Adipose tissue (tissue), 3 donors: Measurements from ENCODE around the gene LAPTM5. TPM values are rescaled to one million over a fixed set of nuclear protein-coding genes. Genes with fewer than 3 reads are reported as not detected.
A peak's percentile ranks its signal among the peaks of the same experiment; 100 is the strongest.

Source experiments
- H3K27ac ChIP-seq: one replicate; pipeline ENCODE4 v1.5.1; 2013; ENCODE audit warnings: low read depth, low read length
- WGBS, 3 donors: extraction: QIAGEN DNeasy Blood & Tissue Kit; methylation state at CpG; one replicate each; pipeline ENCODE4 v1.1.7; 2013; 5-methylcytosine and 5-hydroxymethylcytosine counted together
- polyA plus RNA-seq, 3 donors: library from polyadenylated mRNA; stranded (reverse); fragments of 200-250 nt; gene quantifications; one replicate each; pipeline ENCODE4 v1.2.3, GENCODE V29; 2013
- donor health status: healthy with polysubstance abuse.
- donor health status: Bipolar disorder and iron deficiency.
- donor health status: healthy.

The LAPTM5 gene
- polyA plus RNA-seq, 3 donors = 19.5 to 106 (median 62.3) TPM

- H3K27ac ChIP-seq = no peak overlapping the region
- WGBS, 3 donors = 68 to 79% (median 69%) methylated on average over 6 of the region's 6 CpGs
Observed at GRCh38 chr1:30762152-30762929, 4.8 kb upstream of the LAPTM5 start.

DNA sequence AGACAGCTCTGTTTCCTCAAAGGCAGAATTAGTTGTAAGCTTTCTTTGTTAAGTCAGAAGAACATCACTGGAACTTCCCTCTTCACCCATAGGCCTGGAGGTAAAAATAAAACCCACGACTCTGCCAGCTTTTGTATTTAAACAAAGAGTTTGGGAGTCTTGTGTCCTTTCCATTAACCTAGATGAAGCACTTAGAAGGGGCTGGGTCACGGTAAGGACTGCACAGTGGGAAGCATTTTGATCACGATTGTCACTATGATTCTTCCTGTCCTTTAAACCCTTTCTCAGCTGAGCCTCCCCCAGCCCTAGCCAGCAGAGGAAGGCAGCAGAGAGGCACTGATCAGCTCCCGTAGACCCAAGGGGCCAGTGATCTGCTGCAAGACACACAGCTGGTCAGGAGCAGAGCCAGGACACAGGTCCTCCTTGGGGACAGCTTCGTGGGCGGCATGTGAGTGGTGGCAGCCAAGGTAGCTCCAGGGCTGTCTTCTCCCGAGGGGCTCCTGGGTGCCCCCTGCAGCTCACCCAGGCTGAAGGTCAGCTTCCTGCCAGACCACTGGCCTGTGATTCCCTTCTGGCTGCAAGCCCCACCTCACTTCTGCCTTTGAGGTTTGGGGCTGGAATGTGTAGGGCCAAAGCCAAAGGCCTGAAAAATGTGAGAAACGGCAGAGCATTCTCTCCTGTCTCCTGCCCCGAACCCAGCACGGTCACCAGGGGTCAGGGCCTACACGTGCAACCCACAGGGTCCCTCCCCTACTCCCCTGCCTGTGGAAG lies 4.0 kb upstream of the LAPTM5 start:
- 38 to 58% (median 51%) methylated on average over 11 of the region's 11 CpGs for WGBS, 3 donors
- no peak overlapping the region for H3K27ac ChIP-seq

- no peak overlapping the region for H3K27ac ChIP-seq
- 68 to 81% (median 69%) methylated on average over 18 of the region's 18 CpGs for WGBS, 3 donors
Observed at GRCh38 chr1:30760596-30761324, 3.2 kb upstream of the LAPTM5 start.

DNA sequence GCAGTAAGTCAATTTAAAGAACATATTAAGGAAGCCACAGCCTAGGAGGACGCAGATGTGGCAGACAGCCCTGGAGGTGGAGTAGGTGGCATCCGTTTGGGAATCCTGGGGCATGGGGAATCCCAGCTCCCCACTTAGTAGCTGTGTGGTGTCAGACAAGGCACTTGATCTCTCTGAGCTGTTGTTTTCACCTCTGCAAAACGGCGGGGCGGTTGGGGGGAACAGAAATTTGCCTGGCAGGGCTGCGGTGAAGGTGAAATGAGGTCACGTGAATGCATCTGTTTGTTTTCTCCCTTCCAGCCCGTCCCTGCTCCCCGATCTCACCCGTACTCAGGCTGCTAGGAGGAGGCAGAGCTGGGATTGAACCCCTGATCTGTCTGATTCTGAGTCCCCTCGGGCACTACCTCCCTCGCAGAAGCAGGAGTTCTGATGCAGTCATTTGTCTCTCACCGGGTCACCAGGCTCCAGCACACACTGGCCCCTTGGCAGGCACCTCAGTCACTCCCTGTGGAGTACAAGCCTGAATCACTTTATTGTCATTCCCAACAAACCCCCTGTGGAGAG lies 2.2 kb upstream of the LAPTM5 start:
- WGBS, 3 donors = 70 to 88% (median 86%) methylated on average over 13 of the region's 13 CpGs
- H3K27ac ChIP-seq = no peak overlapping the region

GRCh38 chr1:30758785-30759380 lies 1.3 kb upstream of the LAPTM5 start:
- no peak overlapping the region for H3K27ac ChIP-seq

GRCh38 chr1:30758121-30758688 lies 631 bp upstream of the LAPTM5 start:
- H3K27ac ChIP-seq = no peak overlapping the region
- WGBS, 3 donors = 58 to 84% (median 69%) methylated on average over 7 of the region's 7 CpGs

DNA sequence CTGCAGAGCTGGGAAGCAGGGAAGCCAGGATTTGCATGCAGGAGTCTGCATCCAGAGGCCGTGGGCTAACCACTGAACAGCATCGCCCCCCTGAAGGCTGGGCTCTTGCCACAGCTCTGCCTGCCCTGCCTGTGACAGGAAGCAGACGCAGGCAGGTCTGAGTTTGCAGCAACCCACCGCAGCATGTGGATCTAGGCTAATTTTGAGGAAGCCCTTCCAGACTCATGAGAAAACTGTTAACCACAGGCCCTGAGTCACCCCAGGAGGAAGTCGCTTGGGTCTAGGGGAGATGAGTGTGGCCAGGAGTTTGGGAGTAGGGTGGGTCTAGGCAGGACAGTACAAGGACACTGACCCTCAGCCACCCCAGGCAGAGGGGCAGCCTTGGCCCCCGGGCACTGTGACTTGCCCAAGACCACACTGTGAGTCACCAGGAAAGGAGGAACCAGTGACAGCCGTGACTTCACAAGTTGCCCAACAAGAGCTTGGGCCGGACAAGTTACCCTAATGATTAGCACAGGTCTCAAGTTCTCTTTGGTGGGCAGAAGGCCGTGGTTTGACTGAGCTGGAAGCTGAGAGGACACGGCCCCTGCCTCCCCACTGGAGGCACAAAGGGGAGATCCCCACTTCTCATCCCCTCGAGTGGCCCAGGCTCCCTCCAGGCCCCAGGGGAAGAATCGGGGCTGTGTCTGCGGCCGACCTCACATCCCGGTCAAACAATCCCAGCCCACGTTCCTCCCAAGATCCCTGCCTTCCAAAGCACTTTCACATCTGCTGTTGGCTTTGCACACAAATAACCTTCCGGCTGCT lies 826 bp downstream of the LAPTM5 start:
- WGBS, 3 donors = 23 to 61% (median 26%) methylated on average over 17 of the region's 17 CpGs
- peak overlapping the region; percentile 86 for H3K27ac ChIP-seq

- 62 to 77% (median 64%) methylated on average over 4 of the region's 4 CpGs for WGBS, 3 donors
- H3K27ac ChIP-seq = no peak overlapping the region
Observed at GRCh38 chr1:30756206-30756544, 1.4 kb downstream of the LAPTM5 start.

- 68 to 96% (median 69%) methylated on average over 4 of the region's 4 CpGs for WGBS, 3 donors
- no peak overlapping the region for H3K27ac ChIP-seq
Observed at GRCh38 chr1:30755746-30756145, 1.8 kb downstream of the LAPTM5 start.

DNA sequence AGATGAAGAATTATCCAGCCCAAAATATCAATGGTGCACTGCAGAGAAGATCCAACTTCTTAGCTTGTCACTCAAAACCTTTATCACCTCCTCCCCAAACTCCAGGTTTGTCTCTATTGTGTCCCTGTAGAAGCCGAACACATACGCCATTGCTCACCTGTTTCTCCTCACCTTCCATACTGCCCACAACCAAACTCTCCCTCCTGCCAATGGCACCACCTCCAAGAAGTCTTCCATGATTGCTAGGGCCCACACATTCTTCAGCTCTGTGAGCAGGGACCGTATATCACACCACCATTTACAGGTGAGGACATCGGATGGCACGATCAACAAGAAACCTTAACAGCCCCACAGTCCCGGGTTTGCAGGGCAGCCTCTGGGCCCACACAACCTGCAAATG lies 2.2 kb downstream of the LAPTM5 start:
- 85 to 86% (median 85%) methylated on average over 6 of the region's 6 CpGs for WGBS, 3 donors
- H3K27ac ChIP-seq = no peak overlapping the region

GRCh38 chr1:30754684-30755171 lies 2.8 kb downstream of the LAPTM5 start:
- 62 to 84% (median 75%) methylated on average over 9 of the region's 9 CpGs for WGBS, 3 donors
- no peak overlapping the region for H3K27ac ChIP-seq

DNA sequence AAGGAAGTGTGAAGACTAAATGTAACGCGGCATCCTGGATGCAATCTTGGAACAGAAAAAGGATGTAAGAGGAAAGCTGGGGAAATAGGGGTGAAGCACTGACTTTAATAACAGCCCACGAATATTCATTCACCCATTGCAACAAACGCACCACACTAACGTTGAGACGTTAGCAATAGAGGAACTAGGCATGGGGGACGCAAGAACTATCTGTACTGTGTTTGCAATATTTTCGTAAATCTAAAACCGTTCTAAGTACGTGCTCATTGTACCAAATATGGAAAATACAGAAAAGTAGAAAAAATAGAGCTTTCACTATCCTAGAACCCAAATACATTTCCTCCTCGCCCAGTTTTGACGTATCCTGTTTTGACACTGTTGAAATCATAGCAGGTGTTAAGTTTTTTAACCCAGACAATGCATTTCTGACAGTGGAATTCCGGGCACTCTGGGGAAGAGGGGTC lies 3.9 kb downstream of the LAPTM5 start:
- no peak overlapping the region for H3K27ac ChIP-seq
- 39 to 61% (median 41%) methylated on average over 13 of the region's 13 CpGs for WGBS, 3 donors

DNA sequence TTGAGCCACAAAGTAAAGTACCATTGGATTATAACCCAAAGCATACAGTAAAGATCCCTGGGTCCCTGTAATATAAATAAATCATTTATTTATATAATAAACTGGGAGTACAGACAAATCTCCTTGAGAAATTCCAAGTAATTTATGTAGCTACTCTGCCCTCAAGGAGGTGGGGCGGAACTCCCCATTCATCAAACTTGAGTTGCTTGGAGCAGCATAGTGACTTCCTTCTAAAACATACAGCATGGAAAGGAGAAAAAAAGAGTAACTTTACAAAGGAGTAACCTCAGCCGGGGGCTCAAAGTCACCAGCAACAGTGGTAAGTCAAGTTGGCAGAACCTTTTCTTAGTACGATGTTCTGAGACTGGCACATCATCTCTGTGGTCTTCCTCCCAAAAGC lies 4.5 kb downstream of the LAPTM5 start:
- H3K27ac ChIP-seq = no peak overlapping the region
- 46 to 73% (median 58%) methylated on average over 3 of the region's 3 CpGs for WGBS, 3 donors

GRCh38 chr1:30752651-30752908 lies 5.0 kb downstream of the LAPTM5 start:
- 61 to 78% (median 68%) methylated on average over 9 of the region's 9 CpGs for WGBS, 3 donors
- no peak overlapping the region for H3K27ac ChIP-seq

- H3K27ac ChIP-seq = no peak overlapping the region
- WGBS, 3 donors = 81 to 85% (median 84%) methylated on average over 8 of the region's 8 CpGs
Observed at GRCh38 chr1:30751830-30752650, 5.5 kb downstream of the LAPTM5 start.

GRCh38 chr1:30750731-30751291 lies 6.8 kb downstream of the LAPTM5 start:
- no peak overlapping the region for H3K27ac ChIP-seq
- WGBS, 3 donors = 50 to 69% (median 58%) methylated on average over 10 of the region's 10 CpGs
